ENCODE data around the gene NT5C3A.
A peak's percentile ranks its signal among the peaks of the same experiment; 100 is the strongest.
"Not testable (repeated sequence)": the region's sequence is repeated elsewhere in the genome, so short reads cannot be mapped to it uniquely, and the experiment has no call there.

The NT5C3A gene

GRCh38 chr7:33062023-33062781, at the start of gene NT5C3A:
TSS of gene NT5C3A (minus strand) at chr7:33062776. CDS start at chr7:33062705, 71 bp downstream.
- peak; percentile 32 for DNase-seq

DNA sequence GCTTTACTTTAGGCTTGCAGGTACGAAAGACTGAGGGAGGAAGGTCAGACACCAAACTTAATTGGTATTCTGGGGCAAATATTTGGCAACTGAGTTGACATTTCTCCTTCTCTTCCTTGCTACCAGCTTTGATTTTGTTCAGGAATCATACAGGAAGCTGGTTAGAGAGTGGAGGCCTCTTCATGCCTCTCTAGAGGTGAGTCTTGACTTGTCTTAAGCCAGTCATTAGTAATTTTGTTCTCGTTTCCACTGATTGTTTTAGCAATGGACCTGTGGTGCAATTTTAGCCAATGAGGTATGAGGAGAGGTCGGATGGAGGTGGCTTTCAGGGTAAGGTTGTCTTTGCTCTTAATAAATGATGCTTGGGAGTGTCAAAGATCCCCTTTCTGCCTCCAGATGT, 49.0 kb upstream of the NT5C3A start:
- no peak for DNase-seq

- no peak for DNase-seq
Observed at GRCh38 chr7:33109758-33110238, 47.2 kb upstream of the NT5C3A start.

- peak; percentile 76 for DNase-seq
Observed at GRCh38 chr7:33109005-33109757, 46.6 kb upstream of the NT5C3A start, which contains the start of gene RP9. TSS of gene RP9 (minus strand) at chr7:33109404. CDS start at chr7:33109372, 32 bp downstream.

- peak; percentile 27 for DNase-seq
Observed at GRCh38 chr7:33108554-33109004, 46.0 kb upstream of the NT5C3A start.

DNA sequence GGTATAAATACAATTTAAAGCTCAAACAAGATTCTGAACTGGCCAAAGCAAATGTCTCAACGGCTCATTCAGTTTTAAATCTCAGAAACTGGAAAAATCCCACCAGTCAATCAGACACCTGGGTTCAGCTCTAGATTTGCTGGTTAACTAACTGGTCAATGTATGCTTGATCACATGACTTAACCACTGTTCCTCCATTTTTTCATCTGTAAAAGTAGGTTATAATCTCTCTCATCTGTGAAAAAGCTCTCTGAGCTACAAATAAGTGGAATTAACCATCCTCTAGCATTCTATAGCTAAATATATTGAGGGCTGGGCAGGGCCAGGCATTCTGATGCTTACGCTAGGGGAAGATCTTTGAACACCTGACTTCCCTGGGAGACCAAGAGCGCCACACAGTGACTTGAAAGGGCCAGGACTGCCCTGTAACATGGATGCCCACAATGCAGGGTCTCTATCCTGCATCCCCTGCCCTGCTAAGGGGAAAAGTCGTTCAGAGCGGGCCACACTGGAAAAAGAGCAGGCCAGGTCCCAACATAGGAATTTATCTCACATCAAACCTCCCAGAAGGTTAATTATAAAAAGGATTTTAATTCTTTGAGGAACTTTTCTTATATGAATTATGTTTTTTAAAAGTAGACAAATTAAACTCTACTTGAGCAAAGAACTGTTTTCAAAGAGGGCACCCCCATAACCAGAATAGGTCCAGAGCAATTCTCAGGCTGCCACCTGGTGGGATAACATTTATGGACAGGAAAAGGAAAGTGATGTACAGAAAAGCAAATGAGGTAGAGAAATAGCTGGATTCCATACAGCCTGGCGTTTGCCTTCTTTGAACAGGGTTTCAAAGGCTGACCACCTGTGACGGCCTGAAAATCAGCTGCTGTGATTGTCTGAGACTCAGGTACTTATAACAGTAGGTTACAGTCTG, 44.8 kb upstream of the NT5C3A start:
- DNase-seq = no peak

GRCh38 chr7:33101906-33102305, 39.3 kb upstream of the NT5C3A start:
- no peak for DNase-seq

DNA sequence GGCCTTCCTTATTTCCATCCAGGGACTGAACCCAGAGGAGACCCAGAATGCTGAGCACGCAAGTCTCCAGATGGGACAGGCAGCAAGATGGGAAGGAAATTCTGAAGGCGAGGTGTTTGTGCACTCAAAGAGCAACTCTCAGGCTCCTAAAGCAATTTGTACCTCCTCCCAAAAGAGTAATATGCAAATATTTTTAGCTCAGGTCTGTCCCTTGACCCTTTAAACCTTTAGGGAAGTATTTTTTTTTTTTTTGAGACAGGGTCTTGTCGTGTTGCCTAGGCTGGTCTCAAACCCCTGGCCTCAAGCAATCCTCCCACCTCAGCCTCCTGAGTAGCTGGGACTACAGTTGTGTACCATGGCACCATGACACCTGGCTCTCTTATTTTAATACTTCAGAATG, 38.2 kb upstream of the NT5C3A start:
- DNase-seq = no peak

DNA sequence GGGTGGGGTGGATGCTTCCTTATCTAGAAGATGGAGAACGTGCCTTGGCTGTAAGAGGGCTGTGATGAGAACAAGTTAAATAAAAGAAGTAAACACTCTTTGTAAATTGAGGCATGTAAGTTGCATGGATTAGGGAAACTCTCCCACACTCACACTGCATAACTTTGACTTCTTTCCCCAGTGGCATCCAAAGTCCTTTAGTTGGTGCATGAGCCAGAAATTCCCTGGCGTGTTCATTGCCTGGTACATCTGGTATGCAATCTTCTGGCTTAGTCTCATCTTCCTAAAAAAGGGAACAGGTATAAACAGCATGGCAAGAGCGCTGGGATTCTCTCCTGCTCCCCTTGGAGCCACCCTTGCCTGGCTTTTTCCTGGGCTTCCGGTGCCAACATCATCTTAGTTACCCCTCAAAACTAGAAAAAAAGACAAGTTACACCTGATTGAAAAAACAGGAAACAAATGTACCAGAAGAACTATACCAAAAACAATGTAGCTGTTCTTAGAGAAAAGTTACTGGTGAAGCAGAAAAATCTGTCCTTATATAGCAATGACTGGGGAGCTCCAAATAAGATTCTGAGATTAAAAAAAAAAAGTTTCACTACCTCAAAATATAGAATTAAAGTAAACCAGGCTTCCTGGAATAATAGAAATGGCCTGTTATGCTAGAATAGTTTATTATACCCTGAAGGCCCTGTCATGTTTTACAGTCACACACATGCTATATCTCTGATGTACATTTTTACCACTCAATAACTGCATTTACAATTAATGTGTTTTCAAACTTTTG, 36.8 kb upstream of the NT5C3A start:
- no peak for DNase-seq

- DNase-seq = not testable (repeated sequence)
Observed at GRCh38 chr7:33094745-33095275, 32.2 kb upstream of the NT5C3A start.

GRCh38 chr7:33093266-33093665, 30.7 kb upstream of the NT5C3A start:
- no peak for DNase-seq

DNA sequence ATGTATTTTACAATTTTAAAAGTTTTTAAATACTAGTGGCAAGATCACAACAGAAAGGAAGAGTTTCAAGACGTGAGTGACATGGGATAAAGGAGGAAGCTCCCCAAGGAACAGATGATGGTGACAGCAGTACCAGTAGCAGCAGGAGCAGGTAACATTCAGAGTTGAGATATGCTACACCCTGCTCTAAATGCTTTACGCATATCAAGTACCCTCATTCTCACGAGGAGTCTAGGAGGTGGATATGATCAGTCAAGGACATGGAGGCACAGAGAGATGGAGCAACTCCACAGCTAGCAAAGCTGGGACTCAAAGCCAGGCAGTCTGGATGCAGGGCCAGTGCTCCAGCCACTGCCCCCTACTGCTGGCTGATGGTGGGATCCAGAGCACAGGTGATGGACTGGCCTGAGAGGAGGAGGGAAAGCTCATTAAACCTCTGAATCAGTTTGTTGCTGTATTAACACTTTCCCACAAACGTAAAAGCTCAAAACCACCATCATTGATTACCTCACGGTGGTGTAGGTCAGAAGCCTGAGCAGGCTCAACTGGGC, 29.1 kb upstream of the NT5C3A start:
- no peak for DNase-seq

GRCh38 chr7:33091111-33091531, 28.5 kb upstream of the NT5C3A start:
- no peak for DNase-seq

GRCh38 chr7:33089142-33089541, 26.6 kb upstream of the NT5C3A start:
- DNase-seq = no peak

DNA sequence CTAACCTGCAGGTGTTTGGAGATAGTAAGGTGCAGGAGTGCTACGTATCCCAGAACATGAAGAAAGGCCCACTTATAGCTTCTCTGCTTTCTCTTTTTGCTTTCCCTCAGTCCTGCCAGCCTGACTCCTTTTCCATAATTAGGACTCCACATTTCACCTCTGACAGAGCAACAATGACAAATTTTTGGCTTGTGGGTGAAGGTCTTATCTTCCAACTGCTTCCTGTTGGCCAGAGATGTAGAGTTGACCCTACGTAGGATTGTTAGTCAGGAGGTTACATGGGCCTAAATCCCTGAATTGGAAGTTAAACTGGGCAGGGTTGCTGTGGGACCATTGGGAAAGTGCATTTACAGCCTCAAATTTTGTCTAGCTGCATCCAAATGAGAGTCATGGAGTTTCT, 25.3 kb upstream of the NT5C3A start:
- no peak for DNase-seq

DNA sequence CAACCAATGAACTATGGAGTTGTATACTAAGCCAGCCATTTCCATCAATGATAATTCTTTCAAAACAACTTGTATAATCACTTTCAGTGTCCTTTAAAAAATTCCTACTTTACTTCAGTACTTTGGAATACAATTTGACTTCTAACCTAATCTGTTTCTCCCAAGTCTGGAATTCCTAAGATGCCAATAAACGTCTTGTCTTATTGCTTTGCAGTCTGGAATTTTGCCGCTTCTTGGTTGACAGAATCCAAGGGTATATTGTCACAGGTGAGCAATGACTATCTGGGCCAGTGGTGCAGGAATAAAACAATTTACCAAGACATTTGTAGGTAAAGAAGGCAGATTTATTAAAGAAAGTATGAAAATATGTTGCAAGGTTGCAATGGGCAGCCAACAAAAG, 24.8 kb upstream of the NT5C3A start:
- no peak for DNase-seq

DNA sequence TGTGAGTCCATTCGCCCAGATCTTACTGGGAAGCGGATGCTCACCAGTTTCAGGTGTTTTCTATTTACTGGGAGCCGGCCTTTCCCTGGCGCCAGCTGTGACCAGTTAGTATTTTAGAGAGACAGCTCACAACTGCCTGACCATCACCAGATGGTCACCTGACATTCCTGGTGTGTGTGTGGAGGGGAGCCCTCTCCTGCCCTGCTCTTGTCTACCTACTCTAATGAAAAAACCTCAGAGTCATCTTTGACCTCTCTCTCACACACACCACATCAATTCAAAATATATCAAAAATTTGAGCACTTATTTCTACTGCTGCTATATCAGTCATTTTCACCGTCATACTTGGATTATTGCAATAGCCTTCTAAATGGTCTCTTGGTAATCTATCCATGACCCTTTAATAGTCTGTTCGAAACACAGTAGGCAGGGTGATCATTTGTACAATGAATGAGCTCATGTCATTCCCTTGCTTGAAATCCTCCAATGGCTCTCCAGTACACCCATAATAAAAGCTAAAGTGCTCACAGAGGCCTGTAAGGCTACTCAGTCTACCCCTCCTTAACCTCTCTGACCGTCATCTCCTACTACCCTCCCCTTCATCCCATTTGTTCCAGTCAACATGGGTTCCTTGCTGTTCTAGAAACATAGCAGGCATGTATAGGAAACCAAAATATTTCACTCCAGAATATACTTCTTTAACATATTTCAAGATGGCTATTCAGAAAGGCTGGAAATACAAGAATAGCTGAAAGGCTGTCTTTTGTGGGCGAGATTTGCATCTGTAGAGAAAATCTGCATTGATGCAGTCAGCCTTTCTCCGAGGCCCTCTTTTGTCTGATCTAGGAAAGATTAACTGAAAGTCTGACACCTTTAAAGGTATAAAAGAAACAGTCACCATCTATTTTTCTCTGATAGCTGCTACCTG, 17.5 kb upstream of the NT5C3A start:
- DNase-seq = no peak

DNA sequence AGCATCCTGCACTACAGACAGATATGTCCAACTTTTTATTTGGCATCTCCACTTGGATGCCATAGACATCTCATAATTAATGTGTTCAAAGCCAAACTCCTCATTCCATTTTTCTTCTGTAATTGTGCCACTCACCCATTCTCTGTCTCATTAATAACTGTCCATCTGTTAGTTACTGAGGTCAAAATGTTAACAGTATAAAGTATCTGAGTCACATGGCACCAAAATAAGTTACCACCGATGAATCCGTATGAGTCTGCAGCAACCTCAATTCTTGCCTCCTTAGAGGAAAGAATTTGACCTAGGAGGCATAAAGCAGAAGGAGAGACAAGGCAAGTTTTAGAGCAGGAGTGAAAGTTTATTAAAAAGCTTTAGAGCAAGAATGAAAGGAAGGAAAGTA, 16.5 kb upstream of the NT5C3A start:
- DNase-seq = no peak

GRCh38 chr7:33076737-33077136, 14.2 kb upstream of the NT5C3A start:
- no peak for DNase-seq

DNA sequence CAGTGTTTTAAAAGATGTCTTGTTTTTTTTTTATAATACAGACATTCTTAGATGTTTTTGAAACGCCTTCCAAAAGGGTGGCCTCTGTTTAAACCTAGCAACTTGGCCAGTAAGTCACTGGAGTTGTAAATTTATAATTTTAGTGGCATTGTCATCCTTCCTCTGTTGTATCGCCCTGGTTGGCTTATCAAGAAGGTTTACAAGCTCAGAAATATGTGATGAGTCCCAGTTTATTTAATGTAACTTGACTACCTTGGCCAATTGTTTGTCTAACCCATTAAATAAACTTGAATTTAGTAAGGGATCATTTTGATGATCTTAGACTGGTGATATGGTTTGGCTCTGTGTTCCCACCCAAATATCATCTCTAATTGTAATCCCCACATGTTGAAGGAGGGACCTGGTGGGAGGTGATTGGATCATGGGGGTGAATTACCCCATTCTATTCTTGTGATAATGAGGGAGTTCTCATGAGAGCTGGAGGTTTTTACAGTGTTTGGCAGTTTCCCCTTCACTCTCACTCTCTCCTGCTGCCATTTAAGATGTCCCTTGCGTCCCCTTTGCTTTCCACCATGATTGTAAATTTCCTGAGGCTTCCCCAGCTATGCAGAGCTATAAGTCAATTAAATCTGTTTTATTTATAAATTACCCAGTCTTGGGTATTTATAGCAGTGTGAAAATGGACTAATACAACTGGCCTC, 13.4 kb upstream of the NT5C3A start:
- DNase-seq = no peak
